Activated effector memory CD4-positive, alpha-beta T cell treated with anti-CD3 and anti-CD28 coated beads, Interleukin-2, amount 50 U/mL, for 16 hours (primary cell): Measurements from ENCODE around the gene FUNDC2.
"Not testable (repeated sequence)": the region's sequence is repeated elsewhere in the genome, so short reads cannot be mapped to it uniquely, and the experiment has no call there.

Experiments
- DNase-seq: peaks from one replicate; pipeline ENCODE4 v3.0.0-alpha.2; 2020

The FUNDC2 gene, protein sequence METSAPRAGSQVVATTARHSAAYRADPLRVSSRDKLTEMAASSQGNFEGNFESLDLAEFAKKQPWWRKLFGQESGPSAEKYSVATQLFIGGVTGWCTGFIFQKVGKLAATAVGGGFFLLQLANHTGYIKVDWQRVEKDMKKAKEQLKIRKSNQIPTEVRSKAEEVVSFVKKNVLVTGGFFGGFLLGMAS

DNA sequence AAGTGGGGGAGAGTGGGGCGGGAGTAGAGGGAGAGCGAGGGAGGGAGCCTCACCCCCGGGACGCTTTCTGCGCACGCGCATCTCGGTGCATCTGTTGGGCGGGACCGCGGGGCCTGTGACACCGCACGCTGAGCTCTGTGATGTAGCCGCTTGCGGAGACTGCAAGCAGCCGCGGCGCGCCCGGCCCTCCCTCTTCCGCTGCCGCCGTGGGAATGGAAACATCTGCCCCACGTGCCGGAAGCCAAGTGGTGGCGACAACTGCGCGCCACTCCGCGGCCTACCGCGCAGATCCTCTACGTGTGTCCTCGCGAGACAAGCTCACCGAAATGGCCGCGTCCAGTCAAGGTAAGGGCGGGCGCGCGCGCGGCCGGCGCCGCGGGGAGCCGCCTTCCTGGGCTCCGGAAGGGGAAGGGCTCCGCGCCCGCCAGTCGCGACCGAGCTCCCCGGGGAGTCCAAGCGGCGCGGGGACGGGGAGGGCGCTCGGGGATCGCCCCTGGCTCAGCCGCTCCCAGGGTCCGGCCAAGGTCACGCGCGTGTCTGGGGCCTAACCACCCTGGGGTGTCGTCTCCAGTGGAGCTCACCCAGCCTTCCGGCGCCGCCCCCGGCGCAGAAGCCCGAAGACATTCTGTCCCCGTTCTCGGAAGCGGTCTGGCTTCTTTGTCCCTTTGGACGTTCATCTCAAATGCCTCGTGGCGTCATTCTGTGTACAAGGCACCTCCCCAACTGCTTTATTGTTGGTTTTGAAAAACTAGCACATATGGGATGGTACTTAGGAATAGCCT lies at the start of gene FUNDC2:
TSS of gene FUNDC2 (plus strand) at position 118 of the 782 bp plus-strand sequence. CDS start at position 213, 95 bp downstream.
- peak; percentile 97 for DNase-seq

DNA sequence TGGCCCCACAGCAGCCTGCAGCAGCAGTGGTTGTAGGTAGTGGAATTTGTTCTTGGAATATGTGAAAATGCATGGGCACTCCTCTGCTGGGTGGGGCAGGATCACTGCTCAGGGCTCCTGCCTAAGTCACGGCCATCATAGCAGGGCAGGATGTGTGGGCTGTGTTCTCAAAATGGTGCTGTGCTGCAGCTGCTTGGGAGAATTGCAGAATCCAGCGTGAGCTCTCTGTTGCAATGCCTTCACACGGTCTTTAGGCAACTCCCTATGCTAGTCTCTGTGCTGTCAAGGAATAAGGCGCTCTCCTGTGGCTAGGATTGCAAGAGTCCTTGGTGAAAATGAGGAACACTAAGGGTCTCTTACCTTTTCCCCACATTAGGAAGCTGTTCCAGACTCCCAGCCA lies 47.0 kb upstream of the FUNDC2 start:
- DNase-seq: no peak

DNA sequence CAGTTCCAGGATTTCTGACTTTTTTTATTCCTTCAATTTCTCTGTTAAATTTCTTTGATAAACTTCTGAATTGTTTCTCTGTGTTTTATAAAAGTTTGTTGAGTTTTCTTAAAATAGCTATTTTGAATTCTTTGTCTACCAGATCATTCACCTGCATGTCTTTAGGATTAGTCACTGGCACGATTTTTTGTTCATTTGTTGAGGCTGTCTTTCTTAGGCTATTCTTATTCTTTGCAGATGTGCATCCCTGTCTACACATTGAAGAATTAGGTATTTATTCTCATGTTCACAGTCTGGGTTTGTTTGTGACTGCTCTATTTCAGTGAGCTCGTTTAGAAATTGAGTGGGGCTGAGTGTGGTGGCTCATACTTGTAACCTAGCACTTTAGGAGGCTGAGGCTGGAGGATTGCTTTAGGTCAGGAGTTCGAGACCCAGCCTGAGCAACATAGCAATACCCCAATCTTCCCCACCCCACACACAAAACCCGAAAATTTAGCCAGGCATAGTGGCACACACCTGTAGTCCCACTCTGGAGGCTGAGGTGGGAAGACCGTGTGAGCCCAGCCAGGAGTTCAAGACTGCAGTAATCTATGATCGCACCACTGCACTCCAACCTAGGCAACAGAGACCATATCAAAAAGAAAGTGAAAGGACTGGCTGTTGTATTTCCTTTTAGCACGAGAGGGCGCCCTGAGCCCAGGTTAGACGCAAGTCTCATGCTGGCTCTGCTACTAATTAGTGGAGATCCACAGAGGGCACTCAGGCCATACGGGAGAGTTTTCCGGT lies 46.1 kb upstream of the FUNDC2 start:
- peak; percentile 88 for DNase-seq

DNA sequence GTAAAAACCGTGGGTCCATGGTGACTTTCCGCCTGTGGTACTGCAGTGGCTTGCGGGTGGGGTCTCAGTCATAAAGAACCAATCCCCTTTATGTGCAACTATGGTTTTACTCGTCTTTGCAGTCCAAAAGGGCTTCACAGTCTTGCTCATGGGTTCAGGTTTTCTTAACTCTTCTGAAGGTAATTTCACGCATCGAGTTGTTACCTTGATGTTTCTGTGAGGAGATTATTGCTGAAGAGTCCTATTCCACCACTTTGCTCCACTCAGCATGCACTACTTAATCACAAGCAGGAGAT lies 45.6 kb upstream of the FUNDC2 start:
- DNase-seq: no peak

DNA sequence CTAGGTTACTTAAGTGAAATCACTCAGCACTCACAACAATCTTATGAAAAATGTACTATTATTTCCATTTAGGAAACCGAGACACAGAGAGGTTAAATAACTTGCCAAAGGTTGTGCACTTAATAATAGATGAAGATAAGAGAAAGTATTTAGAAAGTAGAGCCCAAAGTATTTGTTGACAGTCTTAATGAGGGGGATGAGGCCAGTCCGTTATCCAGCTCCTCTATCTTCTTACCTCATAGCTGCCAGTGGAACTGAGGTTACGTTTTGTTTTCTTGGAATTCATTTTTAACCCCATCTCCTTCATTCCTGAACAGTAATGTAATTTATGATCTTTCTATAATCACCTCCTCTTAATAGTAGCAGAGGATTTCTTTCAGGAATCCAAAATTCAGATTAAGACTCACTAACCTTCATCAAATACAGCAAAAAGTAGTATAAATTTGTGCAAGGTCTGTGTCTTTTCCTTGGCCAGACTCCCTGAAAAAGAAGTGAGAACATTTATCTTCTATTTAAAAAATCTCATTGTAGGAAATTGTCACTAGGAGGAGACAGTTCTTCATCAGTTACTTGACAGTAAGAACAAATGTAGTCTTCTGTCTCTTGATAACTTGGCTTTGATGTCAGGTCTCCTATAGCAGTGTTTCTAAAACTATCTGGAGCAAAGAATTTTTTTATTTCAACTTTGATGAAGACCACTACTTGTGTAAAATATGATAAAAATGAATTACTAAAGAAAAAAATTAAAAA lies 39.6 kb upstream of the FUNDC2 start:
- no peak for DNase-seq

DNA sequence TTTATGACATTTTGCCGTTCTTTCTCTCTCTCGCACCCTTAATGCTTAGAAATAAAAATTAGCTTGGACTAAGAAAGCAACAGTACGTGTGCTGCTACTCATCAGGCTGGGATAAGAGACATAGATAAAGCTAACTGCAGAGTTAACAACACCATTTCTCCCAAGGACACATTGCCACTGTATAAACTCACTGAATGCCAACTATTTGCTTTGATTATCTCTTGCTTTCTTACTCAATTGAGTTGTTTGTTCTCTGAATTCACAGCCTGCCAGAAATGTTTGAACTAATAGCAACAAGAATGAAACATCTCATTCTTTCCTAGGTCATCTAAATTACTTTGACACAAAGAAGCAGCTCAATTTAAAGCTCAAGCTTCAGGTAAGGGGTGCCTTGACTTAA lies 38.7 kb upstream of the FUNDC2 start:
- no peak for DNase-seq

DNA sequence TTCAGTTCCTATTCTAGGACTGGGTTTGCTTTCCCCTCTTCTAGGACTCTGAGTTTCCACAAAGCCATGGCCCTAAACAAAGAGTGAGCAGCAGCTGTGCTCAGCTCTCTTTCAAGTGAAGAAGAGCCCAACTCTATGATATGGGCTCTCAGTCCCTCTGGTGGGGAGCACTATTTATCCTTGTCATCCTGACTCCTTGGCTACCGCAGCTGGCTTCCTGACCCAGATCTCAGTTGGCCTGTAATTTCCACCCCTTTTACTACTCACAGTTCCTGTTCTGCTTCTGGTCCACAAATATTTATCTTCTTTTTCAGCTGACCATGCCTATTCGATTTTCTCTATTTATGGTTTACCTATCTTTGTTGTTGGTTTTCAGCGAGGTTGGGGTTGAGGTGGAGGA lies 37.9 kb upstream of the FUNDC2 start:
- DNase-seq: no peak

DNA sequence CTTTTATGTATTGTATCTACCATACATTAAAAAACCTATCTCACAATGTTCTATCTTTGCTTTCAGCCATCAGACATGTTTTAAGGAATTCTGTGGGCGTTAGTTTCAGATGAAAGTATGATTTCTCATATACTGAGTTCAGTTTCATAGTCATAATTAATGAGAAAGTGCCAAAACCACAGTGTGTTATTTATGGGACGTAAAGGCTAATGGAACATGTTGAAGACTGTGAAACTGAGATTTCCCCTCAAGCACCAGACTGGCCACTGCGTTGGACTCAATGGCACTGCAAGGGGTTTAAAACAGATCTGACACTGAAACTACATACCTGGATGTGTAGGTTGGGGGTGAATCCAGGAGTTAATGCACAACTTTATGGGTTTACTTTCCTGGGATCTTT lies 36.1 kb upstream of the FUNDC2 start:
- DNase-seq: no peak

DNA sequence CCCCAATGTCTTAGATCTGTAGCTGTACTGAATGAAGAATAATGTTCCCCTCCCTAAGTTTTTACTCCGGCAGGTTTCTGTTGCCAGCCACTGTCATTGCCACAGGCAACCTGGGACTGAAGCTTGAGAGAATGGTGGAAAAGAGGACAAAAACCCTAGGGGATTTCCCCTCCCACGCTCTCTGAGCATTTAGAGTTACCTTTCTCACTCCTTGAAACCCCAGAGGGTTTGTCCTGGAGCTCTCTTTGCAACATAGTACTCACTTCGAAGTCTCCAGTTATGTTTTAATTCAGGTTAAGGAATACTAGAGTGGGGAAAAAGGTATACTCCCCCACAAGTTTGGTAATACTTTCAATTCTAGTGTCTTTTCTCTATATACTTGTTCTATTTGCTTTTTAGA lies 35.6 kb upstream of the FUNDC2 start:
- no peak for DNase-seq

DNA sequence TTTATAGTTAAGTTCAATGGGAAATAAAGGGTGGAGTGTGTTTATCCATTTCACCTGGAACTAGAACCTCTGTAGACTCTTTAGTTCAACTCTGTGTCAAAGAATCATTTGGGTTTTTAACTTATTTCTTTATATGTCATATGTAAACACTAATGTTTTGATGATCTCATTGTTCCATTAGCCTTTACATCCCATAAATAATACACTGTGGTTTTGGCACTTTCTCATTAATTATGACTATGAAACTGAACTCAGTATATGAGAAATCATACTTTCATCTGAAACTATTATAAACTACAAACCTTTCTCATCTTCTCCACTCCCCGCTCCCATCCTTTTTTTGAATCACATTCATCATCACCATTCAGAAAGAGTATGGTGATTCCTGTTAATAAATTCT lies 35.2 kb upstream of the FUNDC2 start:
- no peak for DNase-seq

DNA sequence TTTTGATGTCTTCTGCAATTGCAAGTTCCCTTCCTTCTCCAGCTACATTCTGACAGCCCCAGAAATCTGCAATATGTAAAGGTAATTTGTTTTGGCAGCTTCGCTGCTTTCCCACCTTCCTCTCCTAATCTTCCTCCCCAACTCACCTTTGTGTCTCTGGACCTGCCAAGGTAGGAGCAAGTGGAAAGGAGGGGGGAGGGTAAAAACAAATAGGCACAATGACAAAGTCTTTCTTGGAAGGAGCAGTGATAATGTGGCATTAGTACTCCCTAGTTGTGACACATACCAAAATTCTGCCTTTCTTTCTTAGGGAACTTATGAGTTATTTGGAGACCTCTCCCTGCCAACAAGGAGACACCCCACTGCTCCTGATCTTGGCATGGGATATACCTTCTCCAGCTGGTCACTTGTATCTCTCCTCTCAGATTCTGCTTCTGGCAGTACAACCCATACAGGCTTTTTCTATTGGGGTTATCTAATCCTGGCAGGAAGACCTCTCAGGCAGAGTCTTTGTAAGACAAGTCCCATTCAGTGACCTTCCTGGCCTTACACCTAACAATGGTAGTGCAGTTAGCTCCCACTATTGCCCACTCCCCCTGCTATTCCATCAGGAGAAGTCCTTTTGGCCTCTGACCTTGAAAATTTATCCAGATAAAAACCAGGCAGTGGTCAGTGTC lies 28.3 kb upstream of the FUNDC2 start:
- no peak for DNase-seq

DNA sequence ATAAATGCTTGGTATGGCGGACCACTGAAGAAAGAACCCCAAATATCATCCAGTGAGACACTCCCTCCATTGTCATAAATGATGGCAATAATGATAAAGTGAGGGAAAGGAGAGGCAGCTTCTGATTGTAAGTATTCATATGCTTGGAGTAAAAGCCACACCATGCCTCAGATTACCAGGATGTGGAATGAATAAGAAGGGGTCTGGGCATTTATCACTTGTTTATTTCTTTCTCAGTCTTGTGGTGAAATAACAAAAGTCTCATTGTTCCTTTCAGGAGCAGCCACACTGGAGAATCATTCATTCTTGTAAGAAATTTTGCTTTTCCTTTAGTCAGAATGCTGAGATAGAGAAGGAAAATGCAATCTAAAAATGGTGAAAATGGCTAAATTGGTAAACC lies 25.8 kb upstream of the FUNDC2 start:
- no peak for DNase-seq

DNA sequence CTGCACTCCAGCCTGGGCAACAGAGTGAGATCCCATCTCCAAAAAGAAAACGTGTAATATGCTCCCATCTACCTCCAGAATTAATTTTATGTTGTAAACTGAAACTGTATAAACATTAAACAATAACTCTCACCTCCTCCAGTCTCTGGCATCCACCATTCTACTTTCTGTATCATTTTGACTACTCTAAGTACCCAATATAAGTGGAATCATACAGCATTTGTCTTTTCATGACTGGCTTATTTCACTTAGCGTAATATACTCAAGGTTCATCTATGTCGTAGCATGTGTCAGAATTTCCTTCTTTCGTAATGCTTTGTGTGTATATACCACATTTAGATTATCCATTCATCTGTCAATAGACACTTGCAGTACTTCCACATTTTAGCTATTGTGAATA lies 24.8 kb upstream of the FUNDC2 start:
- no peak for DNase-seq

DNA sequence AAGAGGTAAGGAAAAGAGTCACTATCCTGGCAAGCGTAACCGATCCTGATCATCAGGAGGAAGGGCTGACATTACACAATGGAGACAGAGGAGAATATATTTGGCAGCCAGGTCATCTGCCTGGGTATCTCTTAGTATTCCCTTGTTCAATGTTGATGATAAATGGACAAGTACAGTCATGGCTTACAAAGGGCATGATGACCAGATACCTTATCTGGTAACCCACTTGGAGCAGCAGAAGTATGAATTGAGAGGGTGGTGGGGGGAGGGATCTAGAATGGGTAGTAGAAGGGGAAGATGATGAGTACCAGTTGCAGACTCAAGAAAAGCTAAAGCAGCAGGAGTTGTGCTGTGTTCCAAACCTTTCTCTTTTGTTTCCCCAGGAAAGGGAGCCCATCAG lies 21.5 kb upstream of the FUNDC2 start:
- no peak for DNase-seq

DNA sequence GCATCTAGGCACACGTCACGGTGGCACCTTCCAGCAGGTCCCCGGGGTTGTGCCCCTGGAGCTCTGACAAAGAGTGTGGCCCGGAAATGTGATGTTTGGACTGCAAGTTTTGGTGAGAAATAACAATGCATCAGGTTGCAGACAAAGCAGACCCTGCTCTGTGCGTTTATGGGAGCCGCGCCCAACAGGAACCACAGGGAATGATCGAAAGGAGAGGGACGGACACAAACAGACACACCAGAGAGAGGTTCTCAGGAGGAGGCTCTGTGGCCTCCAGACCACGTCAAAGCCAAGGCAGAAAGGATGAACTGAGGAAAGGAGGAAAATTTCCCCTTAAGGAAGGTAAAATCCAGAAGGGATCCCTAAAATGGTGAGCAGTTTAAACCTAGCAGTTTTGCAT lies 20.3 kb upstream of the FUNDC2 start:
- DNase-seq: not testable (repeated sequence)

DNA sequence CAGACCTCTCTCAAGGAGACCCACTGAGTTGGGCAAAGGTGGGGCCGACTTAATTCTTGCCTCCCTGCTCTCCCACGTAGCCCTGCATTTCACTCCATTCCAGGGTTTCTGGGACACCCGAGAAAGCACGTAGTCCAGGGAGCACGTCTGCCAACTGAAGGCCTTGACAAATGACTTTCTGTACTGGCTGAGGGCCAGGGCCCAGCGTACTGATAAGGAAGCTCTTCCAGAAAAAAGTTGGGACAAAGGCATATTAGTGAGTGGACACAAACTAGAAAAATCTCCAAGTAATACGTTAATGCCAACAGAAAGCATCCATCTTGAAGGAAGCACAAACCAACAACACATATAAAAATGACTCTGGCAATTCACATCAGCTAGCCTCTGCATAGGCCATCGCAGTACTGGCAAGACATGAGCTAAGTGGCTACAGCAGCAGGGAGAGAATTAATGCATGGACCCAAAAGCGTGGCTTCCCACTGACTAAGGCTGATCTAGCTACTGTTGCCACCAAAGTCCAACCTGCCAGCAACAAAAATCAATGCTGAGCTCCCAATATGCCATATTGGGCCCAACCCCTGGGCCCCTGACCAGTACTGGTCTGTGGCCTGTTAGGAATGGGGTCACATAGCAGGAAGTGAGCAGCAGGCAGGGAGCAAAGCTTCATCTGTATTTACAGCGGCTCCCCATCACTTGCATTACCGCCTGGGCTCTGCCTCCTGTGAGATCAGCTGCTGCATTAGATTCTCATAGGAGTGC lies 19.6 kb upstream of the FUNDC2 start:
- not testable (repeated sequence) for DNase-seq

DNA sequence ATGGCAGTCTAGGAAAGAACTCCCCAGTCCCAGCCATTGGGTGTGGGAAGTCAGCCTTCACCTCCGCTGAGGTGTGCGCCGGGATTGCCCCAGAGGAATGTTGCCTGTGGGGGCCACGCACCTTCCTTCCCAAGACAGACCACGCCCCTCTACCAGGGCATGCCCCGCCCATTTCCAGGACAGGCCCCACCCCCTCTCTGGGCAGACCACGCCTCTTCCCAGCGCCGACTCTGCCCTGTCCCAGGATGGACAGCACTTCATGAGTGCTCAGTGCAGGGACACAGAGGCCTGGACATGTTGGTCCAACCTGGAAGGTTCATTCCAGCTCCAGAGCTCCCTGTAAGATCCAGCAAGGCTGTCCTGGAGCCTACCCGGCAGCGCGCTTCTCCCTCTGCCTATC lies 18.1 kb upstream of the FUNDC2 start:
- DNase-seq: not testable (repeated sequence)

DNA sequence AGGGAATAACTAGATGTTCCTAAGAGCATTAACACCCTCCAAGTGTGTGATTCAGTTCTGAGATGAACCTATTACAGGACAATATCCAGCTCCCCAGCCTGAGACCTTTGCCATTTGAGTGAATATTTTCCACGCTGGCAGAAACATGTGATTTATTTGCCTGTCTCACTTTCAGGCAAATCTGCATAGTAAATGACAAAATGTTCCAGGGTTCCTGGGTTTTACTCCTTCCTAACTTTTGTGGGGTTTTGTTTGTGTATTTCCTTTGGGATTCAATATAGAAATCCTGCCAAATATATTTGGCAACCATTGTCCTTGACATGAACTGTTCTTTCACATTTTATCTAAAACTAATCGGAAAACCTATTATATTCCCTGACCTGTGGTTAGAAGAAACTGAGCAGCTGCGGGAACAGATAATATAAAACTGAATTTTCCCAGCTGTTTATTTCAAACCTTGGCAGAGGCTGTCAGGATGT lies 16.6 kb upstream of the FUNDC2 start:
- no peak for DNase-seq

DNA sequence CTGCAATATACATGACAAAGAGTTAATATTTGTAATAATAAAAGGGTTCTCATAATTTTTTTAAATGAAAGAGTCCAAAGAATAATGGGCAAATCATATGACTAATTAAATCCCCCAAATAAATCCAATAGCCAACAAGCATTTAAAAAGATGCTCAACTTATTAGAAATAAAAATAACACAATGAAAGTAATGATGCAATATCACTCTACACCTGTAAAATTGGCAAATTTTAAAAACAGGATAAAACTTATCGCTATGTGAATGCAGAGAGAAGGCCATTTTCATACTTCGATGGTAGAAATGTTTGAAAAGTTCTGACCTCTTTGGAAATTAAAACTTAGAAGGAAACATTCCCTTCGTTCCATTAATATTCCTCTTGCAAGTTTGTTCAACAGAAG lies 6.1 kb upstream of the FUNDC2 start:
- DNase-seq: no peak

DNA sequence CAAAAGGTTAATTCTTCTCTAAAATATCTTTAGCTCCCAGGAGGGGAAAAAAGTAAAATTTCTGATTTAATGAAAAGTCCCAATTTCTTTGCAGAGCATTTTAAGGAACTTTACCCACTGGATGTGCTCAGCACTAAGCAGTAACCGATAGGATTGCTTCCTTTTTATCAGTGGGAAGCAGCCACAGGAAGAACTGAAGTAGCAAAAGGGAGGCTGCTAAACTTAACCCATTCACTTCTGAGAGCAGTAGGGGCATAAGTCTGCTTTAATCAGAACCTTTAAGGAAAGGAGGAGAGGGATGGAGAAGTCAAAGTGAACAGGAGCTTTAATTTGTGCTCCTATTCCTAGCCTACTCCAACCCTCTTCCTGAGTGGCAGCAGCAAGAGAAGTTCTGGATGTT lies 4.1 kb upstream of the FUNDC2 start, which contains the start of gene F8:
TSS of gene F8 (minus strand) at position 139 of the 400 bp plus-strand sequence. CDS start 171 bp downstream, outside the sequence.
- DNase-seq: no peak

DNA sequence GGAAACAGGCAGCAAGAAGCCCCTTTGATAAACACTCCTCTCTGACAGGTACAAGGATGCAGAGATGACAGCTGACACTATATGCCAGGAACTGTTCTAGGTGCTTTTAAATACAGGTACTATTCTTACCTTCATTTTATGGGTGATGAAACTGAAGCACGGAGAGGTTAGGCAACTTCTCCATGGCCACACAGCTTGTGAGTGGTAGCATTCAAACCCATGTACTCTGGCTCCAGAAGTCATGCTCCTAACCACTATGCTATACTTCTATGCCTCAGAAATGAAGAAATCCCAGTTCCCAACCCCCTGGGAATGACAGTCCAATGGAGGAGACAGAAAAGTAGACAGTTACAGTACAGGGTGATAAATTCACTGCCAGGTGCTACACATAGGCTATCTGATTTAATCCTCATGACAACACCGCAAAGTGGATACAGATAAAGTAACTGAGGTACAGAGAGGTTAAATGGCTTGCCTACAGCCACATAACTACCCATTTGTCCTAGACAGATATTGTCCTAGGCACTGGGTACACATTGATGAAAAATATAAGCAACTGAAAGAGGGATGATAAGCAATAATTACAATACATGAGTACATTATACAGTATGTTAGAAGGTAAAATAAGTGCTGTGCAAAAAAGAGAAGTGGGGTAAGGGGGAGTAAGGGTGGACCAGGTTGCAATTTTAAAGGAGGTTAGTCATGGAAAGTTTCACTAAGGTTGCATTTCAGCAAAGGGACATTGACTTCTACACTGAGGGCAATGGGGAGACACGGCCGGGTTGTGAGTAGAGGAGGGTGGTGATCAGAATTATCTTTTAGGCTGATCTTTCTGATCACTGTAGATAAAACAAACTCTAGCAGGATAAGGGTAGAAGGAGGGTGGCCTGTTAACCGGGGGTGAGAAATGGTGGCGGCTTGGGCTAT lies 2.5 kb upstream of the FUNDC2 start:
- no peak for DNase-seq
